A673 (cell line): Measurements from ENCODE around the gene CTPS2. TPM values are rescaled to one million over a fixed set of nuclear protein-coding genes. Genes with fewer than 3 reads are reported as not detected.
"Not testable (repeated sequence)": the region's sequence is repeated elsewhere in the genome, so short reads cannot be mapped to it uniquely, and the experiment has no call there.

Experiments
- BruUV-seq: library from RNA; stranded (reverse); fragments of 400-500 nt; replicated peaks from 2 replicates; lab custom pipeline; 2021; lab: Mats Ljungman, UMichigan
- CTCF ChIA-PET: fragments of 300-600 bp; sonication (Branson Sonifier 250); formaldehyde crosslinking; loops from one replicate; lab custom pipeline; 2022; ENCODE audit warnings: antibody characterized with exemption; lab: Charles Lee
- POLR2A ChIA-PET: fragments of 300-600 bp; sonication (Branson Sonifier 250); formaldehyde crosslinking; loops from one replicate; lab custom pipeline; 2022; ENCODE audit warnings: antibody characterized with exemption; ENCODE audit not compliant: low non-redundant PET; lab: Charles Lee
- DNase-seq: peaks from one replicate; pipeline ENCODE4 v3.0.0-alpha.2; 2015; ENCODE audit warnings: low spot score
- H3K27ac ChIP-seq: fragments of 200-600 bp; sonication (generic); 2 replicates; pipeline ENCODE4 v1.5.1; 2016; ENCODE audit warnings: mixed run types, low read depth, mild to moderate bottlenecking, mixed read lengths, antibody characterized with exemption, low read length; ENCODE audit not compliant: poor library complexity, severe bottlenecking
- H3K27me3 ChIP-seq: fragments of 200-600 bp; sonication (generic); replicated peaks from 2 replicates; pipeline ENCODE4 v1.6.1; 2017; ENCODE audit warnings: mixed run types, low read depth, mild to moderate bottlenecking, mixed read lengths, antibody characterized with exemption, low read length; ENCODE audit not compliant: insufficient read depth, poor library complexity
- H3K36me3 ChIP-seq: fragments of 200-600 bp; sonication (generic); 2 replicates; pipeline ENCODE4 v1.6.1; 2016; ENCODE audit warnings: mixed run types, mild to moderate bottlenecking, mixed read lengths, antibody characterized with exemption, low read length; ENCODE audit not compliant: insufficient read depth, poor library complexity, severe bottlenecking
- H3K4me1 ChIP-seq: fragments of 200-600 bp; sonication (generic); 2 replicates; pipeline ENCODE4 v1.6.1; 2017; ENCODE audit warnings: mixed run types, mild to moderate bottlenecking, mixed read lengths, antibody characterized with exemption, low read length; ENCODE audit not compliant: insufficient read depth, poor library complexity, severe bottlenecking
- H3K4me3 ChIP-seq: fragments of 200-600 bp; sonication (generic); 2 replicates; pipeline ENCODE4 v1.5.1; 2016; ENCODE audit warnings: low read depth, mixed run types, mild to moderate bottlenecking, mixed read lengths, low read length; ENCODE audit not compliant: poor library complexity, severe bottlenecking
- H3K9me3 ChIP-seq: fragments of 200-600 bp; sonication (generic); 2 replicates; pipeline ENCODE4 v1.6.1; 2016; ENCODE audit warnings: mixed run types, low read depth, mild to moderate bottlenecking, mixed read lengths, antibody characterized with exemption, low read length; ENCODE audit not compliant: poor library complexity, severe bottlenecking
- EZH2 ChIP-seq: fragments of 200-600 bp; sonication (generic); IDR thresholded peaks from 2 replicates; pipeline ENCODE4 v1.6.1; 2017; ENCODE audit warnings: borderline replicate concordance, low read depth, mild to moderate bottlenecking, mixed read lengths, antibody characterized with exemption, low read length; ENCODE audit not compliant: poor library complexity, severe bottlenecking
- intact Hi-C: fragments of 100-400 bp; cut with micrococcal nuclease; formaldehyde crosslinking; loops from one replicate; pipeline ENCODE4 v1.10.0; 2022; ENCODE audit not compliant: unreplicated experiment
- total RNA-seq: library from RNA; stranded (reverse); gene quantifications from 2 replicates; pipeline ENCODE4 v1.2.3, GENCODE V29; 2021
- TF ChIP-seq, protein P1 (sequence below): fragments of 300-800, 200-600 bp; sonication (generic); conservative IDR thresholded peaks from 2 replicates; pipeline ENCODE4 v1.5.1; 2017; ENCODE audit warnings: low read depth, mild to moderate bottlenecking, antibody characterized with exemption, low read length, moderate library complexity, mixed read lengths

The CTPS2 gene
- total RNA-seq, 1 experiment from 2014 or later: 15.6 TPM

DNA sequence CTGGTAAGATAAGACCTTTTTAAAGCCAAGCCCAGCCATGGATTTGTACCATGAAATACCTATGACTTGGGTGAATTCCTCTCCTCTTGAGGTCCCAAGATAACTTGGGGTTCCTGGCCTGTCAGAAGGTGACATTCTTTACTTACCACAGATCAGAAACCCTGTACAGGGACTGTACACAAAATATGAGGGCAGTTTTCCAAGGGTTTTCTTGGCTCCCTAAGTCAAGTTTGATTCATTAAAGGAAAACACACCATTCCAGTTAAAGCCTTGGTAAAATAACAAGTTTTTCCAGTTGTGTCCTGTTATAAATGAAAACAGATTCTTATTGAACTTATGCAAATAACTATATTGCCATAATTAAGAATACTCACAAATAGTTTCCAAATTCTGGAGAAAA, 15.2 kb upstream of the CTPS2 start:
- Histone ChIP-seq H3K27me3 (no peaks in the 10 kb centered on the region), H3K36me3 (no peaks in the 10 kb centered on the region), H3K4me1 (no peaks in the 10 kb centered on the region), H3K27ac (no peak overlapping the region), H3K9me3 (peaks cover 4% of the 10 kb centered on the region), H3K4me3 (no peak overlapping the region)
- CTCF ChIA-PET: no interaction called here
- TF ChIP-seq EZH2: no peak
- TF ChIP-seq, protein P1, sequence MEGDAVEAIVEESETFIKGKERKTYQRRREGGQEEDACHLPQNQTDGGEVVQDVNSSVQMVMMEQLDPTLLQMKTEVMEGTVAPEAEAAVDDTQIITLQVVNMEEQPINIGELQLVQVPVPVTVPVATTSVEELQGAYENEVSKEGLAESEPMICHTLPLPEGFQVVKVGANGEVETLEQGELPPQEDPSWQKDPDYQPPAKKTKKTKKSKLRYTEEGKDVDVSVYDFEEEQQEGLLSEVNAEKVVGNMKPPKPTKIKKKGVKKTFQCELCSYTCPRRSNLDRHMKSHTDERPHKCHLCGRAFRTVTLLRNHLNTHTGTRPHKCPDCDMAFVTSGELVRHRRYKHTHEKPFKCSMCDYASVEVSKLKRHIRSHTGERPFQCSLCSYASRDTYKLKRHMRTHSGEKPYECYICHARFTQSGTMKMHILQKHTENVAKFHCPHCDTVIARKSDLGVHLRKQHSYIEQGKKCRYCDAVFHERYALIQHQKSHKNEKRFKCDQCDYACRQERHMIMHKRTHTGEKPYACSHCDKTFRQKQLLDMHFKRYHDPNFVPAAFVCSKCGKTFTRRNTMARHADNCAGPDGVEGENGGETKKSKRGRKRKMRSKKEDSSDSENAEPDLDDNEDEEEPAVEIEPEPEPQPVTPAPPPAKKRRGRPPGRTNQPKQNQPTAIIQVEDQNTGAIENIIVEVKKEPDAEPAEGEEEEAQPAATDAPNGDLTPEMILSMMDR: no peak
- no TSS peak for BruUV-seq
- no peak for DNase-seq
- POLR2A ChIA-PET: no interaction called here
- intact Hi-C loops: no loop called here

DNA sequence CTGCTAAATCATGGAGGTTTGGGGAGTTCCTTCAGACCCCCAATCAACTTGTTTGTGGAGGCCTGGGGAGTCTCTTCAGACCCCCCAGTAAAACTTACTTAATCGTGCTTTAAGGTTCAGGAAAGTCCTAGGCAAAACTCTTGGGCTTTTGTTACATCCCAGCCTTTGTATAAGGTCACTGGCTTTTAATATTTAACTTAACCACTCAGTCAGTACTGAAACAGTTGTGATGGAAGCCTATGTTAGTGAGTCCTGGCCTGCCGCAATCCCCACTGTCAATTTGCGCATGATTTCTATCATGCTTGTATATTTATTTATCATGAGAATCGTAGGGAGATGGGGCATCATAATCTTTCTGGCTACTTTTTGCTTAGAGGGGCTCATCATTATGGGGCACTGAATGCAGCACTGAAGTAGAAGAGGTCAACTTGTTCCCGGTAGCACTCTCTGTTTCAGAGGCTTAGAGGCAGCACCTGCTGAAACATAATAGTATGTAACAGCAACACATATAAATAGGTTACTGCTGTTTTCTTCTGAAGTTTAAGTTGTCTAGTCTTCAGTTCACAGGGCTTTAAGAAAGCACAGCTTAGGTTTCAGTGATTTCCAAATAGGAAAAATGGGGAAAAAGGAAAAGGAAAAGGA, 14.0 kb upstream of the CTPS2 start:
- intact Hi-C loops, H3K4me1 ChIP-seq, H3K4me3 ChIP-seq, H3K9me3 ChIP-seq, POLR2A ChIA-PET, CTCF ChIA-PET, H3K27ac ChIP-seq, DNase-seq, H3K27me3 ChIP-seq, BruUV-seq, H3K36me3 ChIP-seq: not testable (repeated sequence)

DNA sequence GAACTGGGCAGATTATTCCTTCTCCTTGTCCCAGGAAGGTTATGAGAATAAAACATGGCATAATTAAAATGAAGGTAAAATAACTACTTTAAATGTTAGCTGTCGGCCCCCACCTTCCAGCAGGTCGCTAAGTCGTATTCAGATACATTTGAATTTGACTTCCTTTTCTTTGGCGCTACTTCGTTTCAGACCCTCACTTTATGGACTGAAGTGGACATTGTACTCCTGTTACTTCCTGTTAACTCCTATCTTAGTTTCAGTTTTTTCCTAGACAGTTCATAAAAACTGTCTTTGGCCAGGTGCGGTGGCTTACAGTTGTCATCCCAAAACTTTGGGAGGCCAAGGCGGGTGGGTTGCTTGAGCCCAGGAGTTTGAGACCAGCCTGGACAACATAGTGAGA, 12.6 kb upstream of the CTPS2 start:
- ChIA-PET CTCF (no interaction called here), POLR2A (no interaction called here)
- TF ChIP-seq EZH2: no peak
- TF ChIP-seq, protein P1: no peak
- no peaks in the 10 kb centered on the region for H3K27me3 ChIP-seq
- H3K4me1 ChIP-seq: no peaks in the 10 kb centered on the region
- intact Hi-C loops: no loop called here
- no peak overlapping the region for H3K27ac ChIP-seq
- H3K36me3 ChIP-seq: no peaks in the 10 kb centered on the region
- BruUV-seq: no TSS peak
- no peak for DNase-seq
- no peak overlapping the region for H3K4me3 ChIP-seq
- peaks cover 4% of the 10 kb centered on the region for H3K9me3 ChIP-seq

DNA sequence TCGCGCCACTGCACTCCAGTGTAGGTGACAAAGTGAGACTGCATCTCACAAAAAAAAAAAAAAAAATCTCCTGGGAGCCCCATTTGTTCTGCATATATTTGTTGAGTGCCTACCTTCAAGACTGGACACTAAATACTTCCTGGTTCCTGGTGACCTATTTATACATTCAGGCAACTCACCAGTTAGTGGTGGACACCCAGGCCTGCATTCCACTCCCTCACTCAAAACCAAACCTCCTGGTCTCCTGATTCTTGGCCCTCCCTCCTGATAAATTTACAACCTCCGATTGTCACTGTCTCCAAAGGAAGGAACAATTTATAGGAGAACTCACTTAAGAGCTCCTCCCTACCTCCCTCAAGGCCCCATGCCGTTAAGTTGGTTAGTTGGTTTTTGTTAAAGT, 10.0 kb upstream of the CTPS2 start:
- TF ChIP-seq EZH2: no peak
- TF ChIP-seq, protein P1: no peak
- no peaks in the 10 kb centered on the region for H3K36me3 ChIP-seq
- ChIA-PET POLR2A (no interaction called here), CTCF (no interaction called here)
- intact Hi-C loops: no loop called here
- H3K9me3 ChIP-seq: no peaks in the 10 kb centered on the region
- H3K27me3 ChIP-seq: no peaks in the 10 kb centered on the region
- H3K27ac ChIP-seq: no peak overlapping the region
- BruUV-seq: no TSS peak
- no peak overlapping the region for H3K4me3 ChIP-seq
- no peaks in the 10 kb centered on the region for H3K4me1 ChIP-seq
- no peak for DNase-seq
